ENCODE measurements around the gene YOD1.

The YOD1 gene

DNA sequence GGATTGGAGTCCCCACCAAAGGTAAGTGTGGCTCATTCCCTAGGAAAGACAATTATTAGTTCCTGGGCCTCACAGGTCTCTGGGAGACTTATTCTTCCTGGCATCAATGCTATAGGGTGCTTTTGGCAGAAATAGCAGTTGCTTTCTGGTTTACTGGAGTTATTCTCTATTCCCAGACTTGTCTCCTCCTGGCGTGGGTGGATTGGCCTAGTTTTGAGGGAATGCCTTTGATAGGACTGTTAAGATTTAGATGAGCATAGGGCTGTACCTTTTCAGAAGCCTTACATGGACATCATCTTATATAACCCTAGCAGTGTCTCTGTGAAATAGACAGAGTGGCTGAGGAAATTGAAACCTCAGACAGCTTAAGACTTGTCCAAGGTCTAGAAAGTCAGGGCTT lies 11.1 kb upstream of the YOD1 start:
- ChIA-PET CTCF (interaction anchor here (0.9 to 3.9 kb wide), 2 partner anchors 13 to 16 kb away, joined by 3 to 12 read pairs; no protein-coding TSS in a partner anchor), POLR2A (no interaction called here)
- H3K4me3 ChIP-seq (ENCODE audit: low read depth, low read length) = no peak overlapping the region
- TF ChIP-seq, protein P1, sequence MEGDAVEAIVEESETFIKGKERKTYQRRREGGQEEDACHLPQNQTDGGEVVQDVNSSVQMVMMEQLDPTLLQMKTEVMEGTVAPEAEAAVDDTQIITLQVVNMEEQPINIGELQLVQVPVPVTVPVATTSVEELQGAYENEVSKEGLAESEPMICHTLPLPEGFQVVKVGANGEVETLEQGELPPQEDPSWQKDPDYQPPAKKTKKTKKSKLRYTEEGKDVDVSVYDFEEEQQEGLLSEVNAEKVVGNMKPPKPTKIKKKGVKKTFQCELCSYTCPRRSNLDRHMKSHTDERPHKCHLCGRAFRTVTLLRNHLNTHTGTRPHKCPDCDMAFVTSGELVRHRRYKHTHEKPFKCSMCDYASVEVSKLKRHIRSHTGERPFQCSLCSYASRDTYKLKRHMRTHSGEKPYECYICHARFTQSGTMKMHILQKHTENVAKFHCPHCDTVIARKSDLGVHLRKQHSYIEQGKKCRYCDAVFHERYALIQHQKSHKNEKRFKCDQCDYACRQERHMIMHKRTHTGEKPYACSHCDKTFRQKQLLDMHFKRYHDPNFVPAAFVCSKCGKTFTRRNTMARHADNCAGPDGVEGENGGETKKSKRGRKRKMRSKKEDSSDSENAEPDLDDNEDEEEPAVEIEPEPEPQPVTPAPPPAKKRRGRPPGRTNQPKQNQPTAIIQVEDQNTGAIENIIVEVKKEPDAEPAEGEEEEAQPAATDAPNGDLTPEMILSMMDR (IDR thresholded peaks at IDR 0.05; ENCODE audit: insufficient read depth, low read length, missing control alignments) = no peak
- DNase-seq (ENCODE audit: low read depth, low spot score) = no peak

DNA sequence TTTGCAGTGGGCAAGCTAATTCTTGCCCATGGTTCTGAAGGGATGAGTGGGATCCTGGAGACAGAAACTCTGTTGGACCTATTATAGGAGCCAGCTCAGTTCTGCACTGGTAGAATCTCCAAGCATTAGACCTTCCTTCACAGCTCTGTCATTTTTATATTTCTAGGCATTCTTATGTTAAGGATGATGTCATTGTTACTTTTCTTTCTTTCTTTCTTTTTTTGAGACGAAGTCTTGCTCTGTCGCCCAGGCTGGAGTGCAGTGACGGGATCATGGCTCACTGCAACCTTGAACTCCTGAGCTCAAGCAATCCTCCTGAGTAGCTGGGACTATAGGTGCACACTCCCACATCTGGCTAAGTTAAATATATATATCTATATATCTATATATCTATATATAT lies 9.6 kb upstream of the YOD1 start:
- POLR2A ChIA-PET = no interaction called here
- TF ChIP-seq, protein P1 (IDR thresholded peaks at IDR 0.05; ENCODE audit: insufficient read depth, low read length, missing control alignments) = no peak
- CTCF ChIA-PET = interaction anchor here (0.9 to 1.4 kb wide), 5 partner anchors 8 to 20 kb away, joined by 3 to 5 read pairs (median 3); partner anchors contain the start of gene PFKFB2

DNA sequence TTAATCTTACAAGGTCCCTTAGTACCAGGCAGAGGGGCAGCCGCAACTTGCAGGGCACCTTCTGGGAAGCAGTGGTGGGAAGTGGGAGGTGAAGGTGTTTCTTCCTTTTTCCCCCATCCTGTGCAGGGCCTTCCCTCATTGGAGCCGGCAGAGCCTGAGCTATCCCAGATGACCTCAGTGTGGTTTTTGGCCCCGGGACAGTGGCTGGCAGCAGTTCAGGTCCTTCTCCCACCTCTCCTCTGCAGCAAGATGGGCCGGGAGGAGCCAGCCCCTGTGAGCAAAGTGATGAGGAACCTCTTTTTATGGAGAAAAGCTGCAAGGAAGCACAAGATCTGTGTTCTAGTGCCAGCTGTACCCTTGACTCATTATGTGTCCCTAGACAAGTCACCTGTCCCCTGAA lies 8.9 kb upstream of the YOD1 start:
- POLR2A ChIA-PET = no interaction called here
- no peak overlapping the region for H3K4me3 ChIP-seq (ENCODE audit: low read depth, low read length)
- DNase-seq (ENCODE audit: low read depth, low spot score) = no peak
- TF ChIP-seq, protein P1 (IDR thresholded peaks at IDR 0.05; ENCODE audit: insufficient read depth, low read length, missing control alignments) = no peak
- CTCF ChIA-PET = interaction anchor here (0.9 to 1.4 kb wide), 4 partner anchors 11 to 20 kb away, joined by 3 to 5 read pairs (median 4); no protein-coding TSS in a partner anchor

More for the DNA sequence above, 9.6 kb upstream of the YOD1 start:
- H3K4me3 ChIP-seq (ENCODE audit: low read depth, low read length) = no peak overlapping the region
- DNase-seq (ENCODE audit: low read depth, low spot score) = no peak

DNA sequence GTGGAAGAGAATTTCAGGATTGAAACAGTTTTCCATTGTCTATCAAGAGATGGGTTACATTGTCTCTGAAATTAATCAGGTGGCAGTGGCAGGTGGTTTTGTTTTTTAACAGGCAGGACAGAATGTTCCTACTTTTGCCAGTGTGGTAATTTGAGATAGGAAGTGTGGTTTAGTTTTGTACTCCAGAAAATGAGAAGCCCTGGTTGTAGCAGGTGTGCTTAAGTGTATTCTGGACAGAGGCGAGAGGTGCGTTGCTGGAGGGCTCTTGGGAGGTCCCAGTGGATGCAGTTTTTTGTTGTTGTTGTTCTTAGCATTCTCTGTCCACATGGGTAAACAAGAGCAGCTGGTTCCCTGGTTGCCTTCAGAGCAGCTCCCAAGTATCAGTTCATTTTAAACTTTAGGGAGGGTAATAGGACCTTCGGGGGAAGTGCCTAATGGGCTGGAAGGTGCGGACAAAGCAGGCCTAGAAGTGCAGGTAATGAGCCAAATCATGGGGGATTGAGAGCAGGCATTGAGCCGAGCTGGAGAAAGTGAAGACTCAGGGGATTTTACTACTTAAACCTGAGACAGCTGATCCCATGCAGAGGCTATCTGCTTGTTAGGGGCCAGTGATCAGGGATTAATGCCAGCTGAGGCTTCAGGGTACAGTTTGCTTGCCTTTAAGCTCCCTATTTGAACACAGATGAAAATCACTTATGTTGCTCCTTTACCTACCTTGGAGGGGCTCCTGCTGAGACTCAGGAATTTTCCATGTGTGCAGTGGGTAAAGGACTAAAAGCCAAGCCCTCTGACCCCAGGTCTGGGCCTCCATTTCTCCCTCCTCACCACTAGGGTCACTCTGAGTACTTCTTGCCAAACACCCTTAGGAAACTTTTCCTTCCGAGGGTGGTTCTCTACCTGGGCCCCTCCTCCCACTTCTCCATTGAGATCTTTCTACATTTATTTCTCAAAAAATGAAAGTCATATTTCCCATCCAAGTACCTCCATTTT lies 8.2 kb upstream of the YOD1 start:
- TF ChIP-seq, protein P1 (IDR thresholded peaks at IDR 0.05; ENCODE audit: insufficient read depth, low read length, missing control alignments) = no peak
- CTCF ChIA-PET = interaction anchor here (1.0 to 3.6 kb wide), 3 partner anchors 9 to 20 kb away, joined by 3 to 14 read pairs (median 3); no protein-coding TSS in a partner anchor
- H3K4me3 ChIP-seq (ENCODE audit: low read depth, low read length) = no peak overlapping the region
- no peak for DNase-seq (ENCODE audit: low read depth, low spot score)
- POLR2A ChIA-PET = no interaction called here

DNA sequence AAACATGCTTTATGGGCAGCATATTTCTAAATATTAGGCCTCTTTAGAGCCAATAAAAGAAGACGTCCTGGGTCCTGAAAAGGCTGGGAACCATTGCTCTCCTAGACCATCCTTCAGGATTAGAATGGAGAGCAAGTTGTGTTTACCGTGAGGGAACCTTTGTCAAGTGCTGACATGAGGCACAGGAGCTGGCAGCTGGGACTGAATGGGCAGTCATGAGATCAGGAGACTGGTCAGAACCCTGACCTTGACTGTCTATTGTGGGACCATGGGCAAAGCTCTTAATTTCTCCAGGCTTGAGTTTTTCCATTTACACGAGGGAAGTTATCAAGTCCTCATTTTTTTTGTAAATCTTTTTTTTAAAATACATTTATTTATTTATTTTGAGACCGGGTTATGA lies 7.2 kb upstream of the YOD1 start:
- ChIA-PET CTCF (interaction anchor here (1.0 to 3.6 kb wide), 3 partner anchors 8 to 21 kb away, joined by 3 to 14 read pairs (median 4); no protein-coding TSS in a partner anchor), POLR2A (no interaction called here)
- no peak for DNase-seq (ENCODE audit: low read depth, low spot score)
- H3K4me3 ChIP-seq (ENCODE audit: low read depth, low read length) = no peak overlapping the region
- TF ChIP-seq, protein P1 (IDR thresholded peaks at IDR 0.05; ENCODE audit: insufficient read depth, low read length, missing control alignments) = no peak

DNA sequence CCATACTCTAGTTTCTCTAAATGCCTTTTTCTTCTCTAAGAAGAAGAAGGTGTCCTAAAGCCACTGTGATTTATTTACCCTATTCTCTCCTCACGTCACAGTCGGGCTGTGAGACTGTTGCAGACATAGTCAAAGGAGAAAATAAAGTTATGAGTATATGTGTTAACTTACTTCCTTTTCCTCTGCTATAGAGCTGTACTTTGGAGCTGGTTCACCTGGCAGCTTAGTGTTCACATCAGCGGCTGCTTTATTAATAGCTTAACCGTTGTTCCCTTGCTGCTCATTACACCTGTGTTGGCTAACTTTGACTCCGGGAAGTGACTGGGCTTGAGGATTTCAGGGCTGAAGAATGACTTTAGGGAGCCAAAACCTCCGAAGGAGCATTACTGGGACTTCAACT lies 5.7 kb upstream of the YOD1 start:
- DNase-seq (ENCODE audit: low read depth, low spot score) = no peak
- no peak overlapping the region for H3K4me3 ChIP-seq (ENCODE audit: low read depth, low read length)
- ChIA-PET CTCF (interaction anchor here (1.4 to 3.6 kb wide), 2 partner anchors 23 to 331 kb away, joined by 3 to 14 read pairs; no protein-coding TSS in a partner anchor), POLR2A (no interaction called here)
- TF ChIP-seq, protein P1 (IDR thresholded peaks at IDR 0.05; ENCODE audit: insufficient read depth, low read length, missing control alignments) = no peak
